Testis (tissue), 3 donors: Measurements from ENCODE around the gene ANO10. TPM values are rescaled to one million over a fixed set of nuclear protein-coding genes. Genes with fewer than 3 reads are reported as not detected.

Experiments used
- DNase-seq: peaks from one replicate; pipeline ENCODE4 v3.0.0-alpha.2; 2019
- H3K27ac ChIP-seq, 2 donors: fragments of 200-600 bp; sonication (generic); one replicate each; pipeline ENCODE4 v1.5.1; 2019
- H3K27me3 ChIP-seq: fragments of 200-600 bp; sonication (generic); one replicate; pipeline ENCODE4 v1.5.1; 2019
- H3K36me3 ChIP-seq: fragments of 200-600 bp; sonication (generic); one replicate; pipeline ENCODE4 v1.5.1; 2017; ENCODE audit warnings: low read depth; ENCODE audit errors: missing control alignments
- H3K4me1 ChIP-seq: fragments of 200-600 bp; sonication (generic); one replicate; pipeline ENCODE4 v1.5.1; 2019
- H3K4me3 ChIP-seq, 2 donors: fragments of 200-600 bp; sonication (generic); one replicate each; pipeline ENCODE4 v1.5.1; 2017 to 2019
- H3K9me3 ChIP-seq: fragments of 200-600 bp; sonication (generic); one replicate; pipeline ENCODE4 v1.5.1; 2017
- POLR2A ChIP-seq: fragments of 450-650 bp; IDR thresholded peaks from one replicate; pipeline ENCODE4 v1.6.1; 2017; ENCODE audit warnings: antibody characterized with exemption, mild to moderate bottlenecking, moderate library complexity
- WGBS, 2 donors: methylation state at CpG; one replicate each; pipeline ENCODE4 v1.1.5; 2018; 5-methylcytosine and 5-hydroxymethylcytosine counted together
- intact Hi-C: fragments of 100-400 bp; cut with DNase I; formaldehyde crosslinking; loops from one replicate; pipeline ENCODE4 v1.15.1; 2023; ENCODE audit warnings: low total_unique reads
- polyA plus RNA-seq: library from polyadenylated mRNA; stranded (reverse); fragments of 350-450 nt; fragmentation: Illumina TruSeq; extraction: RNeasy Lipid Tissue Mini Kit (QIAGEN cat#74804); gene quantifications from one replicate; pipeline ENCODE4 v1.2.3, GENCODE V29; 2014; ENCODE audit warnings: low read depth, low replicate concordance; ENCODE audit not compliant: insufficient read depth
- total RNA-seq, 2 donors: library from RNA; depleted of rRNA; stranded (reverse); fragments of >200 nt; gene quantifications; one replicate each; pipeline ENCODE4 v1.2.3, GENCODE V29; 2016
- TF ChIP-seq, protein P1 (sequence below), 3 experiments: fragments of 450-650 bp in 2 of 3; fragments of 200-600 bp in 1 of 3; sonication (generic) in 1 of 3; IDR thresholded peaks; one replicate each; pipeline ENCODE4 v1.5.1; 2016 to 2019; ENCODE audit warnings: antibody characterized with exemption in 3 of 3, mild to moderate bottlenecking in 2 of 3, moderate library complexity in 1 of 3

Gene ANO10
- total and polyA plus RNA-seq, 3 donors from 2014 or later: 19.9 to 26.3 (median 25.0) TPM

- DNase-seq: no peak
- 52 to 72% methylated on average over 1 of the region's 1 CpG for WGBS, 2 donors
These were observed 28.5 kb upstream of the ANO10 start for GRCh38 chr3:43650345-43650744.

GRCh38 chr3:43649365-43649968 is 27.7 kb upstream of the ANO10 start:
- 54 to 58% methylated on average over 6 of the region's 6 CpGs for WGBS, 2 donors
- no peak for DNase-seq
- TF ChIP-seq, protein P1, sequence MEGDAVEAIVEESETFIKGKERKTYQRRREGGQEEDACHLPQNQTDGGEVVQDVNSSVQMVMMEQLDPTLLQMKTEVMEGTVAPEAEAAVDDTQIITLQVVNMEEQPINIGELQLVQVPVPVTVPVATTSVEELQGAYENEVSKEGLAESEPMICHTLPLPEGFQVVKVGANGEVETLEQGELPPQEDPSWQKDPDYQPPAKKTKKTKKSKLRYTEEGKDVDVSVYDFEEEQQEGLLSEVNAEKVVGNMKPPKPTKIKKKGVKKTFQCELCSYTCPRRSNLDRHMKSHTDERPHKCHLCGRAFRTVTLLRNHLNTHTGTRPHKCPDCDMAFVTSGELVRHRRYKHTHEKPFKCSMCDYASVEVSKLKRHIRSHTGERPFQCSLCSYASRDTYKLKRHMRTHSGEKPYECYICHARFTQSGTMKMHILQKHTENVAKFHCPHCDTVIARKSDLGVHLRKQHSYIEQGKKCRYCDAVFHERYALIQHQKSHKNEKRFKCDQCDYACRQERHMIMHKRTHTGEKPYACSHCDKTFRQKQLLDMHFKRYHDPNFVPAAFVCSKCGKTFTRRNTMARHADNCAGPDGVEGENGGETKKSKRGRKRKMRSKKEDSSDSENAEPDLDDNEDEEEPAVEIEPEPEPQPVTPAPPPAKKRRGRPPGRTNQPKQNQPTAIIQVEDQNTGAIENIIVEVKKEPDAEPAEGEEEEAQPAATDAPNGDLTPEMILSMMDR (IDR thresholded peaks at IDR 0.05): no peak
- TF ChIP-seq POLR2A: no peak
- H3K36me3 ChIP-seq: no peaks in the 10 kb centered on the region
- intact Hi-C loops: no loop called here
- no peak overlapping the region for H3K4me3 ChIP-seq
- H3K27ac ChIP-seq: no peak overlapping the region
- no peaks in the 10 kb centered on the region for H3K4me1 ChIP-seq
- H3K27me3 ChIP-seq: no peaks in the 10 kb centered on the region
- no peaks in the 10 kb centered on the region for H3K9me3 ChIP-seq

More at GRCh38 chr3:43650345-43650744, 28.5 kb upstream of the ANO10 start:
- TF ChIP-seq, protein P1 (IDR thresholded peaks at IDR 0.05): no peak
- TF ChIP-seq POLR2A: no peak
- Histone ChIP-seq H3K9me3 (no peaks in the 10 kb centered on the region), H3K27ac (no peak overlapping the region), H3K4me3 (no peak overlapping the region), H3K4me1 (no peaks in the 10 kb centered on the region), H3K36me3 (no peaks in the 10 kb centered on the region), H3K27me3 (no peaks in the 10 kb centered on the region)
- intact Hi-C loops: no loop called here

- DNase-seq: no peak
- no peaks in the 10 kb centered on the region for H3K27me3 ChIP-seq
- no peaks in the 10 kb centered on the region for H3K36me3 ChIP-seq
- intact Hi-C loops: no loop called here
- WGBS, 2 donors: 91 to 95% methylated on average over 3 of the region's 3 CpGs
- no peak overlapping the region for H3K27ac ChIP-seq
- no peak overlapping the region for H3K4me3 ChIP-seq
- H3K9me3 ChIP-seq: no peaks in the 10 kb centered on the region
- TF ChIP-seq POLR2A: no peak
- TF ChIP-seq, protein P1 (IDR thresholded peaks at IDR 0.05): no peak
- no peaks in the 10 kb centered on the region for H3K4me1 ChIP-seq
These were observed 27.1 kb upstream of the ANO10 start for GRCh38 chr3:43648957-43649356.

DNA sequence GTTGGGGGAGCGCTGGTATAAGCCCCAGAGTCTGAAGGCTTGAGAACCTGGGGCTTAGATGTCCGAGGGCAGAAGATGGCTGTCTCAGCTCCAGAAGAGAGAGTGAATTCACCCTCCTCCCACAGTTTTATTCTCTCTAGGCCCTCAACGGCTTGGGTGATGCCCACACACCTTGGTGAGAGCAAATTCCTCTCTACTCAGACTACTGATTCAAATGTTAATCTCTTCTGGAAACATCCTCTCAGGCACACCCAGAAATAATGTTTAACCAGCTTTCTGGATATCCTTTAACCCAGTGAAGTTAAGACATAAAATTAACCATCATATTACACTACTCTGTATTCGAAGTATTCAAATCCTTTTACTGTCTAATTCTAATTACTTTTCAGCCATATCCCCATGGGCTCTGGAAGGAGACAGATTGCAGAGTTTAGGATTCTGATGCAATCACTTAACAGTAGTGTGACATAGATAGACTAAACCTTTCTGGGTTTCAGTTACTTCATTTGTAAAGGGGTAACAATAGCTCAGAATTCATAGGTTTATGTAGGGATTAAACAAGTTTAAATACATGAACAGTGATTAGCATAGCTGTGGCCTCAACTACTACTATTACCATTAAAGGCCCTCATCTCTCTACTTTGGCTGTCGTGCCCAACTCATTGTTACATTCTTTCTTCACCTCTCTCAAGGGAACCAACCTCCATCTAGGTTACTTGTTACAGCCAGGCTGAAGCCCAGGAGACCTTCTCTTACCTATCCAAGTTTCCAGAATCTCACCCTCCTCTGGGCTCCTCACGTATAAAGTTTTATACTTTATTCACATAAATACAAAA is 25.7 kb upstream of the ANO10 start:
- Histone ChIP-seq H3K27me3 (no peaks in the 10 kb centered on the region), H3K27ac (no peak overlapping the region), H3K36me3 (no peaks in the 10 kb centered on the region), H3K9me3 (no peaks in the 10 kb centered on the region), H3K4me3 (no peak overlapping the region), H3K4me1 (no peaks in the 10 kb centered on the region)
- TF ChIP-seq, protein P1 (IDR thresholded peaks at IDR 0.05): no peak
- no peak for TF ChIP-seq POLR2A
- intact Hi-C loops: no loop called here
- DNase-seq: no peak
- WGBS, 2 donors: 77 to 83% methylated on average over 6 of the region's 6 CpGs
